GM21723 (cell line): Measurements from ENCODE around the gene DDO.
"Not testable (repeated sequence)": the region's sequence is repeated elsewhere in the genome, so short reads cannot be mapped to it uniquely, and the experiment has no call there.

Experiments
- ATAC-seq: cut with Tn5 transposase; IDR thresholded peaks from one replicate; pipeline ENCODE4 v1.9.1; 2021; ENCODE audit warnings: mild to moderate bottlenecking, moderate library complexity; ENCODE audit not compliant: unreplicated experiment

Gene DDO, protein sequence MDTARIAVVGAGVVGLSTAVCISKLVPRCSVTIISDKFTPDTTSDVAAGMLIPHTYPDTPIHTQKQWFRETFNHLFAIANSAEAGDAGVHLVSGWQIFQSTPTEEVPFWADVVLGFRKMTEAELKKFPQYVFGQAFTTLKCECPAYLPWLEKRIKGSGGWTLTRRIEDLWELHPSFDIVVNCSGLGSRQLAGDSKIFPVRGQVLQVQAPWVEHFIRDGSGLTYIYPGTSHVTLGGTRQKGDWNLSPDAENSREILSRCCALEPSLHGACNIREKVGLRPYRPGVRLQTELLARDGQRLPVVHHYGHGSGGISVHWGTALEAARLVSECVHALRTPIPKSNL

DNA sequence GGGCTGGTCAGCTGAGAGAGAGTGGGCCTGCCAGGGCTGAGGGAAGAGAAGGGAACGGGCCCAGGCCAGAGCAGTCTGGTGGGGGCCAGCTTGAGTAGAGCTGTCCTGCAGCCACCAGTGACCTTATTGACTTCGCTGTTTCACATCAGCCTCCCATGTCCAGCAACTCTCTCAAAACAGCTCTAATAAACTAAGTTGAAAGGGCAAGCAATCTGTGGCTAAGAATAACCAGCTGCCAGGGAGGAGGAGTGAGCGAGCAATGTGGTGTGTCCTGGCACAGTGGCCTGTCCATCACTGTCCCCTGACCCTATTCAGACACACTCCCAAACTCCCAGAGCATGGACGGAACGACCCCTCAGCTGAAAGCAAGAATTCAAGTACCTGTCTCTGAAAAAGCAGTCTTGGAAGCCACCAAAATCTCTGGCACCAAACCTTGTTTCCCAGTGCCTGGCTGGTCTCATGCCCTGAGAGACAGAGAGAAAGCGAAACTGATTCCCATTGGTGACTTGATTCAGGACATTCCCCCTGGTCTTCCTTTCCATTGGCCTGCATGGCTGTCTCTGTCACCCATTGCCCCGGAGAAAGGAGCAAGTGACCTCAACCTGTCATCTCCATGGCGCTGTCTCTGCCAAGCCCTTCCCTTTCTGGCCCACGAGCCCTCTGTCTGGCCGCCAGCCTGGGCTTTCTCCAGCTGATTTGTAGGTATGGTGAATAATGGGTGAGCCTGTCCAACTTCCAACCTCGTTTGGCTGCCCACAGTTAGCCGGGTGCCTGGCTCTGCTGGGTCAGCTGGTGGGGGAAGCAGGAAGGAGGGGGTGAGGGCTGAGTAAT is at the start of gene DDO:
Gene DDO (minus strand): TSS at position 490 of the 831 bp plus-strand sequence. CDS start 2,113 bp downstream, outside the sequence.
- ATAC-seq = no peak

DNA sequence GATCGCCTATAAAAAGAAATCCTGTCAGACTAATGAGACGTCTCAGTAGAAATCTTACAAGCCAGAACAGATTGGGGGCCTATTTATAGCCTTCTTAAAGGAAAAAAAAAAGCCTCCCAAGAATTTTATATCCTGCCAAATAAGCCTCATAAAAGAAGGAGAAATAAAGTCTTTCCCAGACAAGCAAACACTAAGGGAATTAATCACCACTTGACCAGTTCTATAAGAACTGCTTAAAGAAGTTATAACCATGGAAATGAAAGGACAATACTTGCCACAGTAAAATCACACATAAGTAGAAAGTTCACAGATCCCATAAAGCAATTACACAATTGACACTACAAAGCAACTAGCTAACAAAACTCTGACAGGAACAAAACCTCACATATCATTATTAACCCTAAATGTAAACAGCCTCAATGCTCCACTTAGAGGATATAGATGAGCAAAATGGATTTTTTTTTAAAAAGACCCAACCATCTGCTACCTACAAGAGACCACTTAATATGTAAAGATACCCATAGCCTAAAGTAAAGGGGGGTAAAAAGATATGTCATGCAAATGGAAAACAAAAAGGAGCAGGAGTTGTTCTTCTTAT is 47.6 kb upstream of the DDO start:
- no peak for ATAC-seq

DNA sequence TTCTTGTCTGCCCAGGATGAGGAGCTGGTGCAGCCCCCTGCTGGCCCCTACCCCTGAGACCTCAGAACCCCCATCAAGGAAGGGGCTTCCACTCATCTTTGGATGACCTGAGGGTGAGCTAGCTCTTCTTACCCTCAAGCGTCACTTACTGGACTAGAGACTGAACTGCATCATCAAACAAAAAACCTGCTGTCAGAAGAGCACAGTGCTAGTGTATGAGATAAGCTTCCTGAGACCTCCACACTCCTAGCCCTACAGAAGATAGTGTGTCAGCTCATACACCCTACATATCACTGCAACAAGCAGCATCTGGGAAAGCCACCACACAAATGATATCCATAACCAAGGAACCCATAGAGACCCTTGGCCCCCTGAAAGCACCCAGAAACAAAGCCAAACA is 46.0 kb upstream of the DDO start:
- ATAC-seq = no peak

DNA sequence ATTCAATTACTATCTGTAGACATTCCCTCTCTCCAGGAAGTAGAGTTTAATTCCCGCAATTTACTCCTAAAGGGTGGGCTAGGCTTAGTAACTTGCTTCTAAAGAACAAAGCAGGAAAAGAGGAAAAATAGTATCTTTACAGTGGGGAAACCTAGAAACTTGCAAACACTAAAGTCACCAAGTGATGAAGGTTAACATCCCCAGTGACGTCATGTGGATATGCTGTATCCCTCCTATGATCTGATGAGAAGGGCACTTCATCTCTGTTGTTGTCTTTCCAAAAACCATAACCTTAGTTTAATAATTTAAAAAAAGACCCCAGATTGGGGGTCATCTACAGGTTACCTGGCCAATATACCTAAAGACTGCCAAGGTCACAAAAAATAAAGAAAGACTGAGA is 43.8 kb upstream of the DDO start:
- ATAC-seq = no peak

DNA sequence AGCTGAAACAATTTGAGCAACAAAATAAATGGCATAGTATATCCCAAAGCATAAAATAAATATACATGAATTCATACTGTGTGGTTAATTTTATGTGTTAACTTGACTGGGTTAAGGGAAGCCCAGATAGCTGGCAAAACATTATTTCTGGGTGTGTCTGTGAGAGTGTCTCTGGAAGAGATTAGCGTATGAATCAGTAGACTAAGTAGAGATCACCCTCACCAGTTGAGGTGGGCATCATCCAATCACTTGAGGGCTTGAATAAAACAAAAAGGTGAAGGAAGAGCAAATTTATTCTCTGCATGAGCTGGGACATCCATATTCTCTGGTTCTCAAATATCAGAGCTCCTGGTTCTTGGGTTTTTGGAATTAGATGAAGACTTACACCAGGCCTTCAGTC is 43.1 kb upstream of the DDO start:
- ATAC-seq = no peak

DNA sequence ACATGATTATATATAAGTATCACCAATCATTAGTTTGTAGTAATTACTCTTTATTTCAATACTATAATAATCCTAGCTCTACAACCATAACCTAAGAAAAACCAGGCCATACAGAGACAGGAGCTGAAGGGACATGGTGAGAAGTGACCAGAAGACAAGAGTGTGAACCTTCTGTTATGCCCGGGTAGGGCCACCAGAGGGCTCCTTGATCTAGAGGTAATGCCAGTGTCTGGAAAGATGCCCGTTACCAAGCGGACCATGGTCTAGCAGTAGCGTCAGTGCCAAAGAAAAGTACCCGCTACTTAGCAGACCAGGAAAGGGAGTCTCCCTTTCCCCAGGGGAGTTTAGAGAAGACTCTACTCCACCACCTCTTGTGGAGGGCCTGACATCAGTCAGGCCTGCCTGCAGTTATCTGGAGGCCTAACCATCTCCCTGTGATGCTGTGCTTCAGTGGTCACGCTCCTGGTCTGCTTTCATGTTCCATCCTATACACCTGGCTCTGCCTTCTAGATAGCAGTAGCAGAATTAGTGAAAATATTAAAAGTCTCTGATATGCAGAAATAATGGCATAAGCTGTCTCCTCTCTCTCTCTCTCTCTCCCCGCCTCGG is 42.3 kb upstream of the DDO start:
- not testable (repeated sequence) for ATAC-seq

DNA sequence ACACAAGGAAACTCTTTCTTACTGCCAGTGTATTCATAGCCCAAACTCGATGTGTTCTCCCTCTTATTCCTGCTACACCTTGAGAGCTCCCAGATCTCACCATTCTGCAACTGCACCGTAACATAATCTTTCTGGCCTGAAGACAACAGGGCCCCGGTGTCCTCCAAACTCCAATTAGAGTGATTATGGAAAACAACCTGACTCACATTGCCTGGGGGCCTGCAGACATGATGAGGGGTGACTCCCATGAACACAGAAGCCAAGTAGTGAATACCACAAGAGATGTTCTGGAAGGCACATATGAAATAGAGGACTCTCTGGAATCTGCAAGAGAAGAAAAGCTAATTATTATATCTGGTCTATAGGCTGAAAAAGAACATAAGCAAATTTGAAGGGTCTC is 41.3 kb upstream of the DDO start:
- no peak for ATAC-seq

DNA sequence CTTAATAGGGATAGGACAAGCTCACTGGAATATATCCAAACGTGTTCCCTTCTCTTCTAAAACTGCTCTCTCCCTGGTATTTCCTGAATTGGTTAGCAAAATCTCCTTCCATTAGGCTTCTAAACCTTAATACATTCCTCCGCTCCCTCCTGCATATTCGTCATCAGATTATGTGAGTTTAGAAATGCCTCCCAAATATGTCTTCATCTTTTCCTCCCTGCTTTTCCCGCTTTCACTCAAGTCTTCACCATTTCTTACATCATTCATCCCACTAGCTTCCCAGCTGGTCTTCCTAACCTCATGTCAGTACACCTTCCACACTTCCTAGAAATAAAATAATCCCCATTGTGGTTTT is 34.1 kb upstream of the DDO start:
- ATAC-seq = no peak

DNA sequence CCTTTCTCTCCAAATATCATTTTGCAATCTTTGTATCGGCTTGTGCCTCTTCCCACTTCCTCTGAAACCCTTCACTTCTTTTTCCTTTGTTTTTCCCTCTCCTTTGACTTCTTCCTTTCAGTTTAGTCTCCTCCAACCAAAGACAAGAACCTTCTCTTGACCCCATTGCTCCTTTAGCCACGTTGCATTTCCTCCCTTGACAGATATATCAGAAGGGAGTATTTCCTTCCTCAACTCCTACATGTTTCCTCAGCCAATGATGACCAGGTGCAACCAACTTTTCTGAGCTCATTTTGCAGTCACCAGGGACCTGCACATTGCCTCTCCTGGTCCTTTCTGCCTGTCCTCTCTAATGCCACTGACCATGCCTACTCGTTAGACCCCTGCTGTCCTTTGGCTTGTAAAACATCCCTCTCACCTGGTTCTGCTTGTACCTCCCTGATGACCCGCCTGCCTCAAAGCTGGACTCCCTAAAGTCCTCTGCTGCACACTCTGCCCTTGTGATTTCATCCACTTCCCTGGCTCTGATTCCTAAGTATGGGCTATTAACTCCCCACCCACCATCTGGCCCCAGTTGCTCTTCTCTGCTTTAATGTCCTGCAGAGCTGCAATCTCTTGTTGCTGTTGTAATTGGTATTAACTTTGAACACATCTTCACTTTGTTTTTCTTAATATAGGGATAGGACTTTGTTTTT is 33.6 kb upstream of the DDO start:
- no peak for ATAC-seq

DNA sequence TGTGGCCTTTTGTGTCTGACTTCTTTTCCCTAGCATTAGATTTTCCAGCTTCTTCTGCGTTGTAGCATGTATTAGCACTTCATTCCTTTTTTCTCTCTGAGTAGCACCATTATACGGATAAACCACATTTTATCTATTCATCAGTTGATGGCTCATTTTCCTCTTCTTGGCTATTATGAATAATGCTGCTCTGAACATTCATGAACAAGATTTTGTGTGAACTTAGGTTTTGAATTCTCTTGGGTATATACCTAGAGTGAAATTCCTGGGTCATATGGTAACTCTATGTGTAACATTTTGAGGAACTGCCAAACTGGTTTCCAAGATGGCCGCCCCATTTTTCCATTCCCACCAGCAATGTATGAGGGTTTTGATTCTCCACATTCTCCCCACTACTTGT is 32.4 kb upstream of the DDO start:
- no peak for ATAC-seq

DNA sequence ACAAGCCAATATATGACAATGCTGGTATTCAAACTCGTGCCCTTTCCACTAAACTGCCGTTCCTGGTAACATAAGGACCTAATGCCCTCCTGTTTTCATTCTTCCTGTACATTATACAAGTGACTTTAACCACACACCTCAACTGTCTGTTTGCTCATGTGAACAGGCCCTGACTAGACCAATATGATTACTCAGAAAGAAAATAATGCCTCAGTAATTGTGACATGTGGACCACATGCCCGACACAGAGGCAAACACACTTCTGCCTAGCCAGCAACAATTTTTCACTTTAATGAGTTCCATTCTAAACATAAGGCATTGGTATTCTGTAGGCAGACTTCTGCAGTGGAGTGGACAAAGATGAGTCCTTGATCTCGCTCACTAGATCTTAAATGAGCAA is 31.0 kb upstream of the DDO start:
- ATAC-seq = no peak

DNA sequence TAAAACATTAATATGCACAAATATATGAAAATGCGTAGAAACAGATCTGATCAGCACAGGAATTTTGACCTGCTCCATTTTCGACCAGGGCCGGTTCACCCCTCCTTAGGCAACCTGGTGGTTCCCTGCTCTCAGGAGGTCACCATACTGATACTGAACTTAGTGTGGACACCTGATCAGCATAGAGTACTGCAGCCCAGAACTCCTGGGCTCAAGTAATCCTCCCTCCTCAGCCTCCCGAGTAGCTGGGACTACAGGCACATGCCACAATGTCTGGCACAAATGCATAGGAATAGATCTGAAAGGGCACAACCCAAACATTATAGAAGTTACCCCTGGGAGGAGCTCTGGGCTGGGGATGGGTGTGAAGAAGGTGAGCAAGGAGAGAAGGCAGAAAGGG is 24.7 kb upstream of the DDO start:
- ATAC-seq = no peak

DNA sequence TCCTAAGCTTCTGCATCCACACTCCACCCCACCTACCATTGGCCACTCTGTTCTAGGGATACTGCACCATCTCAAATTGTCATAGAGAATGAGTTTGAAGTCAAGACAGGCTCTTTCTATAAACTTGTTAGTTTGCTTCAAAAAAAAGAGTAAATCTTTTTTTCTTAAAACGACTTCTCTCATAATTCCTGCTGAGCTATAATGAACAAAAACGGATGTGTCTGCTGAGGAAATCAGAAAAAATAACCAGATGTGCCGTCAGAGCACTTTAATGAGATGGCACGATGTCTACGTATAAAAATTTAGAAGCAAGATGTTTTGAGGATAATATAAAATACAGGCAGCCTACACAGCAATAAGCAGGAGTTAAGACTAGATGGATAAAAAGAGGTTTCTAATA is 24.0 kb upstream of the DDO start:
- no peak for ATAC-seq

DNA sequence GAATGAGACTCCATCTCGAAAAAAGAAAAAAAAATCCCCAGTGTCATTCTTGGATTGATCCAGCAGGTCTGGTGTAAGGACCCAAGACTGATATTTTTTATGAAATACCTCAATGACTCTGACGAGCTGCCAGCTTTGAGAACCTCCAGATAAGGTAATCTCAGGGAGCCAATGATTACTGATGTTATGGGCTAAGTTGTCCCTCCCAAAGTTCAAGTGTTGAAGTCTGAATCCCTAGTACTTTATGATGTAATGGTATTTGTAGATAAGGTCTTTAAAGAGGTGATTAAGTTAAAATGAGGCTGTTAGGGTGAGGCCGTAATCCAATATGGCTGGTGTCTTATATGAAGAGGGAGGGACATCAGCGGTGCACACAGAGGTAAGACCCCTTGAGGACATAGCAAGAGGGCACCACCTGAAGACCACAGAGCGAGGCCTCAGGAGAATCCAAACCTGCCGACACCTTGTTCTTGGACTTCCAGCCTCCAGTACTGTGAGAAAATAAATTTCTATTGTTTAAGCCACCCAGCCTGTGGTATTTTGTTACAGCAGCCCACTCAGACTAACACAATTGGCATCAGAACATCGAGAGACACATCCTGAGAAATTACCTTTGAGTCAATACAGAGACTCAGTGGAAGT is 19.7 kb upstream of the DDO start:
- no peak for ATAC-seq

DNA sequence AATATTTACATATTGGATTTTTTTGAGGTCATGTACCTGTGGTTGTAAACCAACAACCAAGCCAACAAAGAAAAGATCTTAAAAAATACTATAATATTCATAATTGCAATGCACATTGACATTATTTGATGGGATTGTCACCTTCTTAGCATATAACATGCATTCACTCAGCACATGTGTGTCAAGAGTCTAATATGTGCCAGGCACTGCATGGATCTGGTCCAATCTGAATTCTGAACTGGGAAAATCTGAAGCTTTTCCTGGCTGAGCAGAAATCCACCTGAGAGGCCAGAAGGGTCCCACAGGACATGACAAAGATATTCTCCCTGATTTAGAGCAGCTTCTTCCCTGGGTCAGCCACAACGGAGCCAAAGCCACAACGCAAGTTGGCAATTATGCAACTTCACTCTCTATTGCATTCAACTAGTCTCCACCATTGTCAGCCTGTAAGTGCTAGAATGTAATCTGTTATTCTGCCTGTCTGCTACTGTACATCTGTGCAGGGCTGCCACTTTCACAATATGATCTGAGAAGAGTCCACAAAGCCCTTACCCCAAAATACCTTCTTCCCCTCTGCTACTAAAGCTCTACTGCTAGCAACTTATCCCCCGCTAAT is 17.0 kb upstream of the DDO start:
- ATAC-seq = no peak

DNA sequence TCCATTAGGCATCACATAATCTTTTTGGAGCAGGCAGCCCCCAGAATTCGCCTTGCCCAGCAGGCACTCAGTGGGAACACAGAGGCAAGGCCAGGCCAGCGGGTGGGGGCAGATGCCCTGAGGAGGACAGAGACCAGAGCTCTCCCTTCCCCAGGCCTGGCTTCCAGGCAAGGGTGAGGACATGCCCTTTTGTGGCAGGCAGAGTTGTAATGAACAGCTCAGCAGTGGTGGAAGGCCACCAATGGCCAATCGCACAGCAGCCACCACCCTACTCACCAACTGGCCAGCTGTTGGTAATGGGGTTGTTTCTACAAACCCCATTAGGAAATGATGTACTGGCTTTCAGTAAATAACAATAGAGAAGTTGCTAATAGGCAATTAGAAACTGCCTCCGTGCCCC is 15.4 kb upstream of the DDO start:
- ATAC-seq = no peak

DNA sequence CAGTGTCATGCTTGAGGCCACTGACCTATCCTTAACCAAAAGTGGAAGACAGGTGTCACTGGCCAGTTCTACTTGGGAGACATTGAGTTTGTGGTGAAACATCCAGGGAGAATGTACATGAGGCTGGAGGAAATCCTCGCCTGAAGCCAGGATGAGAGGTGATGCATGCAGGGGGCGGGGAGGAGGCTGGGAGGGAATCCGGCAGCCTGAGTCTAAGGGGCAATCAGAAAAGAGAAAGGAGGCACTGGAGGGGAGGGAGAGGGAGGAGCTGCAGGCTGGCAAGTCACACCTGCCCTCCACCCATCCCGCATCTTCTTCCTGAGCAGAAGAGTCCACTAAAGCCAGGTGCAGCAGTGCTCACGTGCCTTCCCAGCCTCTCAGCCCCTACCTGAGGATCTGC is 14.9 kb upstream of the DDO start:
- ATAC-seq = no peak

DNA sequence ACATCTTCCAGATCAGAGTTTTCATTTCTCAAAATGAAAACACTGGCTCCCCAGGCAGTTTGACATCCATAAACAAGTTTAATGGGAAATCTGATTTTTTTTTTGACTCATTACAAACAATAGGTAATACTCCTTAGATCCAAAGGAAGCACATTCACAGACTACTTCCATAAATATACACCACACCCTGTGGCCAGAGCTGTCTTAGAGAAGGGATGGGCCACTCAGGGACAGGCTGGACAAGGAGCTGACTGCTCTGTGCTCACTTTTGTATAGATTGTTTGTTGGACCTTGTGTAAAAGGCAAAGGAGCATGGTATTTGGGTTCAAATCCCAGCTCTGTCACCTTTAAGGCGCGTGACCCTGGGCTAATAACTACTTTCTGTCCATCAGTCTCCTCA is 12.8 kb upstream of the DDO start:
- ATAC-seq = no peak

DNA sequence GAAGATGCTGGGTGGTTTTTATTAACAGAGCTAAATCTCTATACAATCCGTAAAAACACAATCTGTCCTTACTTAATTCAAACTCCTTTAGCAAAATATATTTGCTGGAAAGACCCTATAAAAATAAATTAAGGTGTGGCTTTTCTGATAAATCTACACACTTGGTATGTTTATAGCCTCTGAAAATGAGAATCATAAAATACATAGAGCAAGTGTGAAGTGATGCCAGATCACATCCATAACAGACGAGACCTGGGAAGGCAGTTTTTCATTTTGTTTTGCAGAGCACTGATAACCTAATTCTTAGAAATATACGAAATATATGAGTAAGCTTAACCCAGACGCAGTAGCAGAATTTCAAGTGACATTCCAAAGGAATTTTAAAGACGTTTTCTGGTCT is 10.4 kb upstream of the DDO start:
- ATAC-seq = no peak

DNA sequence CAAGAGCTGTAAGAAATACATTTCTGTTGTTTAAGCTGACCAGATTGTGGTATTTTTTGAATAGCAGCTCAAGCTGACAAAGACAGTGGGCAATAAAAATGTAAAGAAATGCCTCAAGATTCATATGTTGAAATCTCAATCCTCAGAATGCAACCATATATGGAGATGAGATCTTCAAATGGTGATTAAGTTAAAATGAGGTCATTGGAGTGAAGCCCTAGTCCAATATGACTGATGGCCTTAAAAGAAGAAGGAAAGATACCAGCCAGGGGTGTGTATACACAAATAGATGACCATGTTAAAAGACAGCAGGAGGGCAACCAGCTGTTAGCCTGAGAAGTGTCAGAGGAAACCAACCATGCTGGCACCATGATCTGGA is 7.1 kb upstream of the DDO start:
- no peak for ATAC-seq
